Suprapubic skin (tissue), 4 donors: ENCODE measurements around the gene C16orf96. TPM values are rescaled to one million over a fixed set of nuclear protein-coding genes. Genes with fewer than 3 reads are reported as not detected.
"Not testable (repeated sequence)": the region's sequence is repeated elsewhere in the genome, so short reads cannot be mapped to it uniquely, and the experiment has no call there.

Source experiments
- DNase-seq, 2 donors: peaks; one replicate each; pipeline ENCODE4 v3.0.0-alpha.2; 2019; ENCODE audit warnings: low spot score in 2 of 2
- H3K27ac ChIP-seq: fragments of 200-600 bp; sonication (generic); one replicate; pipeline ENCODE4 v1.5.1; 2019
- H3K27me3 ChIP-seq: fragments of 200-600 bp; sonication (generic); one replicate; pipeline ENCODE4 v1.5.1; 2019
- H3K36me3 ChIP-seq: fragments of 200-600 bp; sonication (generic); one replicate; pipeline ENCODE4 v1.5.1; 2019
- H3K4me1 ChIP-seq: fragments of 200-600 bp; sonication (generic); one replicate; pipeline ENCODE4 v1.5.1; 2019
- H3K4me3 ChIP-seq: fragments of 200-600 bp; sonication (generic); one replicate; pipeline ENCODE4 v1.5.1; 2019; ENCODE audit warnings: mild to moderate bottlenecking
- H3K9me3 ChIP-seq: fragments of 200-600 bp; sonication (generic); one replicate; pipeline ENCODE4 v1.5.1; 2019
- CTCF ChIP-seq, 2 donors: fragments of 200-600 bp in 1 of 2; fragments of 450-650 bp in 1 of 2; sonication (generic) in 1 of 2; IDR thresholded peaks; one replicate each; pipeline ENCODE4 v1.5.1; 2016 to 2019; ENCODE audit warnings: antibody characterized with exemption in 2 of 2, mild to moderate bottlenecking in 1 of 2, moderate library complexity in 1 of 2
- EP300 ChIP-seq: sonication (generic); formaldehyde crosslinking; IDR thresholded peaks from one replicate; pipeline ENCODE4 v1.6.1; 2017; ENCODE audit warnings: antibody characterized with exemption
- POLR2A ChIP-seq, 2 donors: fragments of 450-650 bp; IDR thresholded peaks; one replicate each; pipeline ENCODE4 v1.6.1; 2017; ENCODE audit warnings: antibody characterized with exemption in 2 of 2, mild to moderate bottlenecking in 2 of 2, moderate library complexity in 2 of 2
- POLR2AphosphoS5 ChIP-seq, 3 donors: sonication (generic); formaldehyde crosslinking; IDR thresholded peaks; one replicate each; pipeline ENCODE4 v1.6.1; 2017; ENCODE audit warnings: antibody characterized with exemption in 3 of 3
- WGBS: methylation state at CpG from one replicate; pipeline ENCODE4 v1.1.5; 2018; 5-methylcytosine and 5-hydroxymethylcytosine counted together
- total RNA-seq, 4 donors: library from RNA; depleted of rRNA; stranded (reverse); fragments of >200 nt; gene quantifications; one replicate each; pipeline ENCODE4 v1.1.0, GENCODE V29; 2016

C16orf96 gene
- total RNA-seq, 4 donors from 2014 or later, result 0.15 to 1.2 (median 0.33) TPM

GRCh38 chr16:4566144-4566543, 10.0 kb downstream of the C16orf96 start:
- H3K27ac ChIP-seq, result no peak overlapping the region
- no peak overlapping the region for H3K4me3 ChIP-seq
- no peaks in the 10 kb centered on the region for H3K36me3 ChIP-seq
- TF ChIP-seq EP300 (no peak), POLR2AphosphoS5 (IDR thresholded peaks at IDR 0.05) (no peak)
- 78% methylated on average over 3 of the region's 3 CpGs for WGBS
- no peaks in the 10 kb centered on the region for H3K27me3 ChIP-seq
- no peak for DNase-seq
- H3K4me1 ChIP-seq, result no peaks in the 10 kb centered on the region
- no peaks in the 10 kb centered on the region for H3K9me3 ChIP-seq

GRCh38 chr16:4570086-4570485, 13.9 kb downstream of the C16orf96 start:
- no peak overlapping the region for H3K4me3 ChIP-seq
- no peaks in the 10 kb centered on the region for H3K4me1 ChIP-seq
- no peaks in the 10 kb centered on the region for H3K36me3 ChIP-seq
- H3K9me3 ChIP-seq, result no peaks in the 10 kb centered on the region
- DNase-seq, result no peak
- 80% methylated on average over 6 of the region's 6 CpGs for WGBS
- TF ChIP-seq EP300, result no peak
- TF ChIP-seq POLR2AphosphoS5 (IDR thresholded peaks at IDR 0.05), result no peak
- no peak for TF ChIP-seq POLR2A (IDR thresholded peaks at IDR 0.05)
- TF ChIP-seq CTCF (IDR thresholded peaks at IDR 0.05), result no peak
- H3K27ac ChIP-seq, result no peak overlapping the region
- H3K27me3 ChIP-seq, result no peaks in the 10 kb centered on the region

GRCh38 chr16:4570688-4571321, 14.7 kb downstream of the C16orf96 start:
- Histone ChIP-seq H3K36me3 (no peaks in the 10 kb centered on the region), H3K4me3 (no peak overlapping the region), H3K4me1 (no peaks in the 10 kb centered on the region), H3K27me3 (peaks cover 2% of the 10 kb centered on the region), H3K9me3 (no peaks in the 10 kb centered on the region), H3K27ac (no peak overlapping the region)
- 82% methylated on average over 15 of the region's 15 CpGs for WGBS
- no peak for TF ChIP-seq POLR2AphosphoS5 (IDR thresholded peaks at IDR 0.05)
- no peak for TF ChIP-seq CTCF (IDR thresholded peaks at IDR 0.05)
- no peak for TF ChIP-seq POLR2A (IDR thresholded peaks at IDR 0.05)
- no peak for TF ChIP-seq EP300
- no peak for DNase-seq

- no peak overlapping the region for H3K27ac ChIP-seq
- DNase-seq, result no peak
- no peaks in the 10 kb centered on the region for H3K4me1 ChIP-seq
- TF ChIP-seq POLR2AphosphoS5 (IDR thresholded peaks at IDR 0.05) (no peak), EP300 (no peak), CTCF (IDR thresholded peaks at IDR 0.05) (no peak), POLR2A (IDR thresholded peaks at IDR 0.05) (no peak)
- H3K4me3 ChIP-seq, result no peak overlapping the region
- 63% methylated on average over 3 of the region's 4 CpGs for WGBS
- no peaks in the 10 kb centered on the region for H3K9me3 ChIP-seq
- peaks cover 2% of the 10 kb centered on the region for H3K27me3 ChIP-seq
- H3K36me3 ChIP-seq, result no peaks in the 10 kb centered on the region
These were observed 16.6 kb downstream of the C16orf96 start for GRCh38 chr16:4572715-4573114.

- not testable (repeated sequence) for H3K27me3 ChIP-seq, DNase-seq, H3K36me3 ChIP-seq, H3K27ac ChIP-seq, H3K9me3 ChIP-seq, H3K4me1 ChIP-seq, H3K4me3 ChIP-seq
- 74% methylated on average over 7 of the region's 7 CpGs for WGBS
These were observed 17.8 kb downstream of the C16orf96 start for GRCh38 chr16:4573926-4574325.

GRCh38 chr16:4574919-4575705, 19.0 kb downstream of the C16orf96 start:
- TF ChIP-seq POLR2A (IDR thresholded peaks at IDR 0.05), result no peak
- TF ChIP-seq CTCF (IDR thresholded peaks at IDR 0.05), result no peak
- TF ChIP-seq EP300, result no peak
- TF ChIP-seq POLR2AphosphoS5 (IDR thresholded peaks at IDR 0.05), result no peak
- WGBS, result 77% methylated on average over 7 of the region's 11 CpGs
- H3K4me3 ChIP-seq, result no peak overlapping the region
- H3K36me3 ChIP-seq, result no peaks in the 10 kb centered on the region
- no peaks in the 10 kb centered on the region for H3K4me1 ChIP-seq
- H3K9me3 ChIP-seq, result no peaks in the 10 kb centered on the region
- DNase-seq, result no peak
- H3K27ac ChIP-seq, result no peak overlapping the region
- peaks cover 2% of the 10 kb centered on the region for H3K27me3 ChIP-seq
